HG02852 (cell line): ENCODE data around the gene EXOC3L2.
"Not testable (repeated sequence)": the region's sequence is repeated elsewhere in the genome, so short reads cannot be mapped to it uniquely, and the experiment has no call there.

Source experiments
- ATAC-seq: cut with Tn5 transposase; IDR thresholded peaks from one replicate; pipeline ENCODE4 v1.9.1; 2021; ENCODE audit warnings: mild to moderate bottlenecking, moderate library complexity; ENCODE audit not compliant: unreplicated experiment

EXOC3L2 gene

GRCh38 chr19:45256836-45257235, 11.6 kb upstream of the EXOC3L2 start:
- ATAC-seq = no peak

- ATAC-seq = no peak
These were observed 10.5 kb upstream of the EXOC3L2 start for GRCh38 chr19:45255611-45256157.

DNA sequence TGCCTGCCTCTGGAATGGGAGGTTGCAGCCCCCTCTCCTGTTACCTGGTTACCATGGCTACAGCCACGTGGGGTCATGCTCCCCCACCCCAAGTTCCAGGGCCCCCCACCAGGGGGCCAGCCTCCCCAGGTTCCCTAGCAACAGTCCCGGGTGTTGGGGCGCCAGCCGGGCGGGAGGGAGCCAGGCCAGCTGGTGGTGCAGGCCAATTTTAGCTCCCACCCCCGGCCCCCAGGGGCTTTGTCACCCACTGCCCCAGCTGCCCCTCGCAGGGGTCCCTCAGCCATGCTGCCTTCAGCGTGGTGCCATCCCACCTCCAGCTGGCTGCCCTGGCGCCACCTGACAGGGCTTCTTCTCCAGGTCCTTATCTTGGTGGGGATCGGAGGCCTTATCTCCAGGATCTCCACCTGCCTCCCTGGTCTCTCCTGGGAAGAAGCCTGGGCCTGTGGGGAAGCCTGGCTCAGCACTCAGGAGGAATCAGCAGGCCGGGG, 8.9 kb upstream of the EXOC3L2 start:
- no peak for ATAC-seq

DNA sequence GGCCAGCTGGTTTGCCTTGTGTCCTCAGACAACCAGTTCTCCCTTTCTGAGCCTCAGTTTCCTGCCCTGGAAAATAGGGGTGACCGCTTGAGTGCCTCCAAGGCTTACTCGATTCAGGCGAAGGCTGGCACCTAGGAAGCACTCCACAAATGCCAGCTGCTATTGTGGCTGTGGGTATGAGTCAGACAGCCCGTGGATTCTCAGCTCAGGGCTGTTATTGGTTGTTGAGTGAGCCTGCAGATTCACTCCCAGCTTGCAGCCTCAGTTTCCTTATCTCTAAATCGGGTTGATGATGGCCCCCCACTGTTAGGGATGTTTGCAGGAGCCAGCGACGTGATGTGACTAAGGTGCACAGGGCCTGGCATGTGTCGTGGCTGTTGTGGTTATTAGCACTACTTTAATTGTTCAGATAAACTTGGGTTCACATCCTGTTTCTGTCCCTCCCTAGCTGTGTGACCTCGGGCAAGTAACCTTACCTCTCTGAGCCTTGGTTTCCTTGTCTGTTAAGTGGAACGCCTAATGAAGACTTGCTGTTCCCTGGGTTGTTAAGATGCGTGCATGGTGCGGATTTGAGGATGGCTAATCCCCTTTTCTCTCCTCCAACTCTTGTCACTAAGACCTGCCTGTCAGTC, 8.3 kb upstream of the EXOC3L2 start:
- no peak for ATAC-seq

GRCh38 chr19:45251452-45252354, 6.5 kb upstream of the EXOC3L2 start:
- ATAC-seq = no peak

GRCh38 chr19:45250832-45251451, 5.7 kb upstream of the EXOC3L2 start, which contains the start of gene MARK4:
Gene MARK4 (plus strand): TSS chr19:45251271. CDS start chr19:45251589, 318 bp downstream.
- no peak for ATAC-seq

DNA sequence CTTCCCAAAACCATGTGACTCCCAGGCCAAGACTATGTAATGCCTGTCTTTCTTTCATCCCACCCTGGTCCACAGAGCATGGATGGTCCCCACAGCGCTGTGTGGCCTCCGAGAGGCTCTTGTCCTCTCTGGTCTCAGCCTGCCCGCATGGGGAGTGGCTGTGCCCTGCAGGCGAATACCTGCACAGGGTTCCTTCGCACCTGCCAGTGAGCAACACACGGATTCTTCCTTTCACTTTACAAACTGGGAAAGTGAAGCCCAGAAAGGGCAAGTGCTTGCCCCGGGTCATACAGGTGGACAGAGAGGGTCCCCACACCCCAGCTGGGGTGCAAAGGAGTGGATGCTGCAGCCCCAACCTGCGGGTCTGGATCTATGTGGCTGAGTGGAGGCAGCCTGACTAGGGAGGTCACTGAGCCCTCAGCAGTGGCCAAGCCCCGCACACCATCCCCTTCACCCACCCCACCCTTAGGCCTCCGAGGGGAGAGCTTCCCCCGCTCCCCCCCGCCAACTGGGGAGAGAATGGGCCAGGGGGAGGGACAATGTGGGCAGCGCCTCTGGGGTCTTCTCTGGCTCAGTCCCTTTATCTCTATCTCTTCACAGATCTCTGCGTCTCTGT, 5.1 kb upstream of the EXOC3L2 start:
- ATAC-seq = no peak

- no peak for ATAC-seq
These were observed 4.2 kb upstream of the EXOC3L2 start for GRCh38 chr19:45249261-45250033.

- ATAC-seq = no peak
These were observed 1.9 kb upstream of the EXOC3L2 start for GRCh38 chr19:45247136-45247535.

DNA sequence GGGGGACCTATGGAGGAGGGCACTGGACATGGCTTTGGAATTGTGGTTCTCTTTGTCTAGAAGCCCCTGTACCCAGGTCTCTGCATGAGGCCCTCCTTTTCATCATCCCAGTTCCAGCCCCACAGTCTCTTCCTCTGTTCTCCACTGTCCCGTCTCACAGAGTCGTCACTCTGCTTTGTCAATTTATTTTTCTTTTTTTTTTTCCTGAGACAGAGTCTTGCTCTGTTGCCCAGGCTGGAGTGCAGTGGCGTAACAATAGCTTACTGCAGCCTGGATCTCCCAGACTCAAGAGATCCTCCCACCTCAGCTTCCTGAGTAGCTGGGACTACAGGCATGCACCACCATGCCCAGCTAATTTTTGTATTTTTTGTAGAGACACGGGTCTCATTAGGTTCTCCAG, 619 bp upstream of the EXOC3L2 start:
- ATAC-seq = no peak

DNA sequence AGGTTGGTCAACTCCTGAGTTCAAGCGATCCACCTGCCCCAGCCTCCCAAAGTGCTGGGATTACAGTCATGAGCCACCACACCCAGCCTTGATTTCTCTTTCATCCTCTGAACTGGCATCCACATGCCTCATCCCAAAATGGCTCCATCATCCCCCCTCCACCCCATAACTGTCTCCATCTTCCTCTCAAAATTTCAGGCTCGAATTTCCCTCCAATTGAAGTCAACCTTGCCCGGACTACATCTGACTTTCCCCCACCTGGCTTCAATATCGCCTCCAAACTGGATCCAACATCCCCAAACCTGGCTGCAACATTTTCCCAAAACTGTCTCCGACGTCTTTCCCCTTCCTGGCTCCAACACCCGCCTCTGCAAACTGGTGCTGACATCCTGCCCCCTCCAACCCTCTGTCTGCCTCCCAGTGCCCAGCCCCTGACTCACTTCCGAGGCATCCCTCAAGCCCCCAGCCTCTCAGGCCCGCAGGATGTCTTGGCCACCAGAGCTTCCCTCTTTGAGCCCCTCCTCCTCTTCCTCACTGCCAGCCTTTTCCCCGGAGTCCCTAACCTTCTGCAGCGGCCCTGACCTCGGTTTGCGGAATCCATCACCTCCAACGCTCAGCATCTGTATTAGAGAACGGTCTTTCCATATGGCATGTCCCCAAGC, 943 bp downstream of the EXOC3L2 start:
- no peak for ATAC-seq

DNA sequence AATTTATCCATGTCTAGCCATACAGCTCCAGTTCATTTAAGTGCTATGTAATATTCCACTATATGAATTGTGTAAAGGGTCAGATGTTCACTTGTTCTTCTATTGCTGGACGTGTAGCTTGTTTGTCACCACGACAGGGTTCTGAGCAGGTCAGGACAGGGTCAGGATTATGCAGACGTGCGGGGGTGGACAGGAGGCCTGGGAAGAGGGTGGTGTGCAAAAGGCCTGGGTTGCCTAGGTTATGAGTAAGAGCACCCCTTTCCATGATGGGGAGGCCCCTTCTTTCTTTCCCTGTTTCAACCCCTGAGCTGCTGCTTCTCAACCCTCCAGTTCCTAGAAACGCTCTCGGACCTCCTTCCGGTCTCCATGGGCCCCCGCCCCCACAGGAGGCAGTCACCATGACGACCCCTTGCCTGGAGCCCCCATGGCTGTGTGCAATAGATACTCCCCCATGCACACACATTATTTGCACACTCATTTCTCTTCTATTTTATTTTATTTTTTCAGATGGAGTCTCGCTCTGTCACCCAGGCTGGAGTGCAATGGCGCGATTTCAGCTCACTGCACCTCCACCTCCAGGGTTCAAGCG, 2.0 kb downstream of the EXOC3L2 start:
- ATAC-seq = no peak

DNA sequence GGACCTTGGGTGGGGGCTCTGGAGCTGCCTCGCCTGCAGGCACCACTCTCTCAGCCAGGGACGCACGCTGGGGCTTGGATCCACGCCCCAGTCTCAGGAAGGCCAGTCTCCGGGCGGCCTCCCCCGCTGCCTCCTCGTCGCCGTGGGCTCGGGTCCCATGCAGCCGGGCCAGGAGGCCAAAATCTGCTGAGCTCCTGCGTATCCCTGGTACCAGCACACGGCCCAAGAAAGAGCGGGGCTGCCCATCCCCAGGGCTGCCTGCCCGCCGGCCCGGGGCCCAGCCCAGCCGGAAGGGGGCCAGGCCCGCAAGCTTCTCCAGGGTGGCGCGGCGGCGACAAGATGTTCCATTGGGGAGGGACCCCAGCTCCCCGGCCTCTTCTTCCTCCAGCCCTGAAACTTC, 6.7 kb downstream of the EXOC3L2 start:
- ATAC-seq = no peak

DNA sequence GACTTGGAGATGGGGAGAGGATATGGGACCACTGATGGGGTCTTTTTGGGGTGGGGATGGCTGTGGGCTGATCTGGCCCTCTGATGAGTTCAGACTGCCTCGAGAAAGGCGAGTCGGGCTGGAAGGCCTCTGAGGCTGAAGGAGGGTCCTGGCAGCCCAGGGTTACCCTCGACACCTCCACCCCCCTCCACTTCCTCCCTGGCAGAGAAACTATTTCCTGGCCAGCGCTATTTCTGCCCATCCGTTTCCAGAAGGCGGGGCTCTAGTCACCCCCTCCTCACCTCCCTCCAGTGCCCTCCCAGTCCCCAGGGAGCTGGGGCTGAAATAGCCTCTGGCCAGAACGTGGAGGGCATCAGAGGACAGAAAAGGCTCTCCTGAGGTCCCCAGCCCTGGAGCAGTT, 9.7 kb downstream of the EXOC3L2 start:
- ATAC-seq = no peak

DNA sequence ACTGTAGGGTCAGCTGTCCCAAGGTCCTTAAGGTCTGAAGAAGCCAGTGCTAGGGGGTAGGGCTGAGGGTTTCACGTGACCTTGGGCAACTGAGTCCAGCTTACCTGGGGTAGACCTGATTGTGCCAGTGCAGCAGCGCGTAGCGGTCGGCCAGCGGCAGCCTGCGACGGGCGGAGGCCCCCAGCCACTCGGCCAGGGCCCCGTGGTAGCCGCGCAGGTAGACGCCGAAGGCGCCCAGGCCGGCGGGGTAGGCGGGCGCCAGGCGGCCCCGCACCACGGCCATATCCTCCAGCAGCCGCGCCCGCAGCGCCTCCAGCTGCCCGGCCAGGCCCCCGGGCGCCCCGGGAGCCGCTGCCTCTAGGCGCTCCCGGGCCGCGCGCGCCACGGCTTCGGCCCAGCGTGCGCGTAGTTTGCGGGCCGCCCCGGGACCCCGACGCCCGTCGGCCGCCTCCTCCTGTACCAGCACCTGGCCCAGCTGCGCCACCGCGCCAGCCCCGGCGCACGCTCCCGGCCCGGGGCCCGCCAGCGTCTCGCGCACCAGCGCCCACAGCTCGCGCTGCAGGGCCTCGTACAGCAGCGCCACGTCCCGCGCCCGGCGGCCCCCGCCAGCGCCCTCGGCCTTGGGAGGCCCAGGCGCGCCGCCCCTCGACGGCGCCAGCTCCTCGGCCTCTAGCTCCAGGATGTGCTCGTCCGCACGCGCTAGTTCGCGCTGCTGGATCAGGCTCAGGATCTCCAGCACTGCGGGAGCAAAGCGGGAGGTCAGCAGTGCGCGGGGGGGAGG, 10.9 kb downstream of the EXOC3L2 start:
- ATAC-seq = no peak

DNA sequence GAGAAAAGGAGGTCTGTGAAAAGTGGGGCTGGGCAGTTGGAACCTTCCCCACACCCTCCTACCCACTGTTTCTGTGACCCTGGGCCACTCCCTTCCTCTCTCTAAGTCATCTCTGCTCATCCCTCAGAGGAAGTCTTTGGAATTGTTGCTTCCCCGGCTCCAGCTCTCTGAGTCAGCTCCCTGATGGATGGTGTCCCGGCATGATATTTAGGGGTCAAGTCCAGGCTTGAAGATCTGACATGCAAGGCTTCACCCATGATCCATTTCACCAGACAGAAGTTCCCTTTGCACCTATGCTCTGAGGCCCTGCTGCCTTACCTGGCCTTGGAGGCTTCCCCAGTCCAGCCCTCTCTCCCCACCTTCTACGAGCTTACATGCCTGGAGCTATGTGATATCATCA, 13.3 kb downstream of the EXOC3L2 start:
- ATAC-seq = no peak

DNA sequence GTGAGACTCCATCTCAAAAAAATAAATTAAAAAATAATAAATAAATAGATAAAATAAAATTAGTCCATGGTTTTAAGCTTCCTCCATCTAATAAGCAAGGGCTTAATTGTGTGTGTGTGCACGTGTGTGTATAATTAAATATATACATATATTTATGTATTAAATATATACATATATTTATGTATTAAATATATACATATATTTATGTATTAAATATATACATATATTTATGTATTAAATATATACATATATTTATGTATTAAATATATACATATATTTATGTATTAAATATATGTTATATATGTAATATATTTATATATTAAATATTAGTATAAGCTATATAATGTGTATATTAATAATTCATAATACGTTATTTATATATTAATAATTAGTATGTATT, 16.2 kb downstream of the EXOC3L2 start:
- not testable (repeated sequence) for ATAC-seq

- ATAC-seq = no peak
These were observed 20.6 kb downstream of the EXOC3L2 start for GRCh38 chr19:45224645-45225044.
